GM04503 (cell line): ENCODE measurements around the gene SMG5.
"Not testable (repeated sequence)": the region's sequence is repeated elsewhere in the genome, so short reads cannot be mapped to it uniquely, and the experiment has no call there.

Experiments
- DNase-seq: peaks from one replicate; pipeline ENCODE4 v3.0.0-alpha.2; 2012; ENCODE audit warnings: low read depth

SMG5 gene

GRCh38 chr1:156282479-156283222 lies at the start of gene SMG5:
TSS of gene SMG5 (minus strand) at chr1:156282825. CDS start at chr1:156282680, 145 bp downstream.
- peak; percentile 92 for DNase-seq

- DNase-seq = not testable (repeated sequence)
Measured at GRCh38 chr1:156323179-156323578, 40.6 kb upstream of the SMG5 start.

- no peak for DNase-seq
Measured at GRCh38 chr1:156320560-156320959, 37.9 kb upstream of the SMG5 start.

- DNase-seq = no peak
Measured at GRCh38 chr1:156319664-156320063, 37.0 kb upstream of the SMG5 start.

GRCh38 chr1:156316909-156317308 lies 34.3 kb upstream of the SMG5 start:
- DNase-seq = no peak

- no peak for DNase-seq
Measured at GRCh38 chr1:156310962-156311361, 28.3 kb upstream of the SMG5 start.

- DNase-seq = no peak
Measured at GRCh38 chr1:156308078-156308477, 25.5 kb upstream of the SMG5 start.

- no peak for DNase-seq
Measured at GRCh38 chr1:156305215-156305614, 22.6 kb upstream of the SMG5 start.

- no peak for DNase-seq
Measured at GRCh38 chr1:156303241-156303640, 20.6 kb upstream of the SMG5 start.

GRCh38 chr1:156298852-156299357 lies 16.3 kb upstream of the SMG5 start, which contains the start of gene VHLL:
TSS of gene VHLL (minus strand) at chr1:156299307. CDS start at chr1:156299189, 118 bp downstream.
- DNase-seq = no peak

GRCh38 chr1:156295391-156295947 lies 12.8 kb upstream of the SMG5 start, which contains the start of gene GLMP:
TSS of gene GLMP (minus strand) at chr1:156295679. CDS start at chr1:156295645, 34 bp downstream.
- DNase-seq = no peak

GRCh38 chr1:156293895-156294294 lies 11.3 kb upstream of the SMG5 start:
- no peak for DNase-seq

GRCh38 chr1:156293098-156293434 lies 10.4 kb upstream of the SMG5 start:
- no peak for DNase-seq

- DNase-seq = no peak
Measured at GRCh38 chr1:156291226-156292061, 8.8 kb upstream of the SMG5 start.

- no peak for DNase-seq
Measured at GRCh38 chr1:156289857-156290256, 7.2 kb upstream of the SMG5 start.

GRCh38 chr1:156286061-156286460 lies 3.4 kb upstream of the SMG5 start:
- no peak for DNase-seq

- no peak for DNase-seq
Measured at GRCh38 chr1:156285437-156285836, 2.8 kb upstream of the SMG5 start.

- no peak for DNase-seq
Measured at GRCh38 chr1:156284757-156285156, 2.1 kb upstream of the SMG5 start.

GRCh38 chr1:156284112-156284511 lies 1.5 kb upstream of the SMG5 start, which contains the start of gene TMEM79:
TSS of gene TMEM79 (plus strand) at chr1:156284325. CDS start at chr1:156285227, 902 bp downstream.
- DNase-seq = no peak

GRCh38 chr1:156283521-156283920 lies 896 bp upstream of the SMG5 start:
- no peak for DNase-seq

- DNase-seq = no peak
Measured at GRCh38 chr1:156281693-156282478, 739 bp downstream of the SMG5 start.

- no peak for DNase-seq
Measured at GRCh38 chr1:156281281-156281680, 1.3 kb downstream of the SMG5 start.
